ENCODE results near the gene USP14.

DNA sequence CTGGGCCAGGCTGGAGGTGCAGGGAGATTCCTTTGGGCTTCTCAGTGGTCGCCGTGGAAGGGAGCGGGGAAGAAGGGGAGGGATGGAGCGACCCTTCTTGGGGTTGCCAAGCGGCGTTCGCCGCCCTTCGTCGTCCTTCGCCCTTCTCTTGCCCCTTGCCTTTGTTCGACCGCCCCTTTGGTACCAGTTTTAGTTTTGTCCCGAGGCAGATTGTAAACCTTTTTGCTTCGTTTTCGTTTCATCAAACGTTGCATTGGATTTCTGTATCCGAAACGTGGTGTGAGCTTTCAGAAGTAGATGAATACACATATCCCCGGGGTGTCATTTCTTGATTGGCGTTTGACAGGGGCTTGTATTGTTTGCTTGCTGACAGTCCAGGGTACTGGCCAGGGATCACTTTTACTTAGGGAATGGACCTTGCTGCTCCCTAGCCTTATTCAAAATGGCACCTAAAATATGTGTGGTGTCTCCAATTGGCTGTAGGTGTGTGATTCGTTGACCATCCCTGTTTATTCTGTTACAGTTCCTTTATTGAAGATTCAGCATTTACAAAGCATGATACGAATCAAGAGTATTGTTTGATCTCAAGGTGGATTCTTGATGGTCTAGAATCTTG, 788 bp downstream of the USP14 start:
- TF ChIP-seq POLR2A (IDR thresholded peaks at IDR 0.05; ENCODE audit: low read length) = no peak
- no peak for TF ChIP-seq EP300 (IDR thresholded peaks at IDR 0.05)
- TF ChIP-seq CEBPB (IDR thresholded peaks at IDR 0.05) = no peak
- TF ChIP-seq, protein P1, sequence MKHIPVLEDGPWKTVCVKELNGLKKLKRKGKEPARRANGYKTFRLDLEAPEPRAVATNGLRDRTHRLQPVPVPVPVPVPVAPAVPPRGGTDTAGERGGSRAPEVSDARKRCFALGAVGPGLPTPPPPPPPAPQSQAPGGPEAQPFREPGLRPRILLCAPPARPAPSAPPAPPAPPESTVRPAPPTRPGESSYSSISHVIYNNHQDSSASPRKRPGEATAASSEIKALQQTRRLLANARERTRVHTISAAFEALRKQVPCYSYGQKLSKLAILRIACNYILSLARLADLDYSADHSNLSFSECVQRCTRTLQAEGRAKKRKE (CRISPR knock-in tag; IDR thresholded peaks at IDR 0.05; ENCODE audit: low read depth) = no peak
- TF ChIP-seq EHF (CRISPR knock-in tag; IDR thresholded peaks at IDR 0.05) = no peak
- no peak for TF ChIP-seq KDM1A (IDR thresholded peaks at IDR 0.05; ENCODE audit: low read depth)
- TF ChIP-seq, protein P2, sequence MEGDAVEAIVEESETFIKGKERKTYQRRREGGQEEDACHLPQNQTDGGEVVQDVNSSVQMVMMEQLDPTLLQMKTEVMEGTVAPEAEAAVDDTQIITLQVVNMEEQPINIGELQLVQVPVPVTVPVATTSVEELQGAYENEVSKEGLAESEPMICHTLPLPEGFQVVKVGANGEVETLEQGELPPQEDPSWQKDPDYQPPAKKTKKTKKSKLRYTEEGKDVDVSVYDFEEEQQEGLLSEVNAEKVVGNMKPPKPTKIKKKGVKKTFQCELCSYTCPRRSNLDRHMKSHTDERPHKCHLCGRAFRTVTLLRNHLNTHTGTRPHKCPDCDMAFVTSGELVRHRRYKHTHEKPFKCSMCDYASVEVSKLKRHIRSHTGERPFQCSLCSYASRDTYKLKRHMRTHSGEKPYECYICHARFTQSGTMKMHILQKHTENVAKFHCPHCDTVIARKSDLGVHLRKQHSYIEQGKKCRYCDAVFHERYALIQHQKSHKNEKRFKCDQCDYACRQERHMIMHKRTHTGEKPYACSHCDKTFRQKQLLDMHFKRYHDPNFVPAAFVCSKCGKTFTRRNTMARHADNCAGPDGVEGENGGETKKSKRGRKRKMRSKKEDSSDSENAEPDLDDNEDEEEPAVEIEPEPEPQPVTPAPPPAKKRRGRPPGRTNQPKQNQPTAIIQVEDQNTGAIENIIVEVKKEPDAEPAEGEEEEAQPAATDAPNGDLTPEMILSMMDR (IDR thresholded peaks at IDR 0.05) = no peak
